Left renal pelvis (tissue), 4 donors: Measurements from ENCODE around the gene FUT6. TPM values are rescaled to one million over a fixed set of nuclear protein-coding genes. Genes with fewer than 3 reads are reported as not detected.
A peak's percentile ranks its signal among the peaks of the same experiment; 100 is the strongest.
"Not testable (repeated sequence)": the region's sequence is repeated elsewhere in the genome, so short reads cannot be mapped to it uniquely, and the experiment has no call there.

Source experiments
- DNase-seq, 4 donors: peaks; one replicate each; pipeline ENCODE4 v3.0.0-alpha.2; 2013; ENCODE audit warnings: low read depth in 4 of 4, low spot score in 3 of 4
- polyA plus RNA-seq, 4 donors: library from polyadenylated mRNA; unstranded; fragments of 120-200 nt; gene quantifications; one replicate each; pipeline ENCODE4 v1.2.1, GENCODE V29; 2013; ENCODE audit not compliant: insufficient read length in 4 of 4

FUT6 gene, protein sequence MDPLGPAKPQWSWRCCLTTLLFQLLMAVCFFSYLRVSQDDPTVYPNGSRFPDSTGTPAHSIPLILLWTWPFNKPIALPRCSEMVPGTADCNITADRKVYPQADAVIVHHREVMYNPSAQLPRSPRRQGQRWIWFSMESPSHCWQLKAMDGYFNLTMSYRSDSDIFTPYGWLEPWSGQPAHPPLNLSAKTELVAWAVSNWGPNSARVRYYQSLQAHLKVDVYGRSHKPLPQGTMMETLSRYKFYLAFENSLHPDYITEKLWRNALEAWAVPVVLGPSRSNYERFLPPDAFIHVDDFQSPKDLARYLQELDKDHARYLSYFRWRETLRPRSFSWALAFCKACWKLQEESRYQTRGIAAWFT
- polyA plus RNA-seq = 10 to 100 TPM in 2 of 4 donors, 1 to 10 TPM in 1, under 1 TPM in 1; 0.25 to 12.0 (median 8.0) TPM

DNA sequence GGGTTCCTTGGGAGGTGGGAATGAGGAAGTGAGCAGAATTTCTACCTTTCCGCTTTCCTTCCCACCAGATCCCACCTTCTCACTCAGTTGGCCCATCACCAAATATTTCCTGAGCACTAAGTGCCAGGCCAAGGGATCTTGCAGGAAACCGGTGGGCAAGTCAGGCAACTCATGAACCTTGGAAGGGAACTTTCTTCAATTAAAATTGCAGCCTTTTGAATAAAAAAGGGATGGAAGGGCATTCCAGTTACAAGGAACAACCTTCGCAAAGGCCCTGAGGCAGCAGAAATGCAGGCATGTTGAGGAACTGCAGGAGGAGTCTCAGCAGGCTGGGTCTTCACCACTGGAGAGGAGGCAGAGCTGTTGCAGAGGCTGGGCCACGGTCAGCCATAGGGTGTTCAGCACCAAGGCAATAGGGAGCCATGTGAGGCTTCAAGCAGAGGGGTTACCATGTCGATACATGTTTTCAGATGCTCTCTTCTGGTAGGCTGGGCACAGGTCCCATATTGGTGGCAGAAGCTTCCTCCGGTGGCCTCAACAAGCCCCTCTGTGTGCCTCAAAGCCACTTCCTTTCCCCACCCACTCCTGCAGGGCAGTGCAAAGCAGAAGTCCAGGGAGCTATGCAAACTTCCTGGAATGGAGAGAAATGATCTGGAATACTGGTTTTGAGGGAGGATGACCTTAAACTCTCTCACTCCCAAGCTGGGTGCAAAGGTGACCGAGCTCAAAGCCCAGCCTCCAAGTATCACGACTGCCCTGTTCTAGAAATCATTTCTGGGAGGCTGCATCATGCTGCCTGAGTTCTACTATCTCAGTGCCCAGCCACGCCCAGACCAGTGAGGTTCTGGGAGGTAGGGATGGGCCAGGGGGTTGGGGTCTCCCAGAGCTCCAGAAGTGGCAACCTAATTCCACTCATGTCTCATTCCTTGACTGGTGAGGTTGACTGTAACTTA, at the start of gene FUT6:
Gene FUT6 (minus strand): TSS at position 638 of the 953 bp plus-strand sequence. CDS start 7,135 bp downstream, outside the sequence.
- DNase-seq = no peak

DNA sequence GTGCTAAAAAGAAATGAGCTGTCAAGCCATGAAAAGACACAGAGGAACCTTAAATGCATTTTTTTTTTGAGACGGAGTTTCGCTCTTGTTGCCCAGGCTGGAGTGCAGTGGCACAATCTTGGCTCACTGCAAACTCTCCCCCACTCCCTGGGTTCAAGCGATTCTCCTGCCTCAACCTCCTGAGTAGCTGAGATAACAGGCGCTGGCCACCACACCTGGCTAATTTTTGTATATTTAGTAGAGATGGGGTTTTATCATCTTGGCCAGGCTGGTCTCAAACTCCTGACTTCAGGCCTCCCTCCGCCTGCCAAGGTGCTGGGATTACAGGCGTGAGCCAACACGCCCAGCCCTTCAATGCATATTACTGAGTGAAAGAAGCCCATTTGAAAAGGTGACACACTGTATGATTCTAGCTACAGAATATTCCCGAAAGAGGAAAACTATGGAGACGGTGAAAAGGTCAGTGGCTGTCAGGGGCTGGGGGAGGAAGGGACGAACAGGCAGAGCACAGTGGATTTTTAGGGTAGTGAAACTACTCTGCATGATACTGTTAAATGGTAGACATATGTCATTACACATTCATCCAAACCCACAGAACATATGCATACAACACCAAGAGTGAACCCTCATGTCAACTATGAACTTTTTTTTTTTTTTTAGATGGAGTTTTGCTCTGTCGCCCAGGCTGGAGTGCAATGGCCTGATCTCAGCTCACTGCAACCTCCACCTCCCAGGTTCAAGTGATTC, 44.7 kb upstream of the FUT6 start:
- DNase-seq = not testable (repeated sequence)

DNA sequence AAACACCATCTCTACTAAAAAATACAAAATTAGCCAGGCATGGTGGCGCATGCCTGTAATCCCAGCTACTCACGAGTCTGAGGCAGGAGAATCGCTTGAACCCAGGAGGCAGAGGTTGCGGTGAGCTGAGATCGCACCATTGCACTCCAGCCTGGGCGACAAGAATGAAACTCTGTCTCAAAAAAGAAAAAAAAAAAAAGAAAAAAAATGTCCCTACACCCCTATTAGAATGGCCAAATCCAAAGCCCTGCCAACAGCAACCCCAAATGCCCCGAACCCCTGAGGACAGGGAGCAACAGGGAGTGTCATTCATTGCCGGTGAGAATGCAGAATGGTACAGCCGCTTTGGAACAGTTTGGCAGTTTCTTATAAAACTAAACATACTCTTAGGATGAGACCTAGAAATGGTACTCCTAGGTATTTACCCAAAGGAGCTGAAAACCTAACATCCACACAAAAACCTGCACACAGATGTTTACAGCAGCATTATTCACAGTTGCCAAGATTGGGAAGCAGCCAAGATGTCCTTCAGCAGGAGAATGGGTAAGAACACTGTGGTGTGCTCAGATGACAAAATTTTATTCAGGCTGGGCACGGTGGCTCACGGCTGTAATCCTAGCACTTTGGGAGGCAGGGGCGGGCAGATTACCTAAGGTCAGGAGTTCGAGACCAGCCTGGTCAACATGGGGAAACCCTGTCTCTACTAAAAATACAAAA, 43.8 kb upstream of the FUT6 start:
- not testable (repeated sequence) for DNase-seq

DNA sequence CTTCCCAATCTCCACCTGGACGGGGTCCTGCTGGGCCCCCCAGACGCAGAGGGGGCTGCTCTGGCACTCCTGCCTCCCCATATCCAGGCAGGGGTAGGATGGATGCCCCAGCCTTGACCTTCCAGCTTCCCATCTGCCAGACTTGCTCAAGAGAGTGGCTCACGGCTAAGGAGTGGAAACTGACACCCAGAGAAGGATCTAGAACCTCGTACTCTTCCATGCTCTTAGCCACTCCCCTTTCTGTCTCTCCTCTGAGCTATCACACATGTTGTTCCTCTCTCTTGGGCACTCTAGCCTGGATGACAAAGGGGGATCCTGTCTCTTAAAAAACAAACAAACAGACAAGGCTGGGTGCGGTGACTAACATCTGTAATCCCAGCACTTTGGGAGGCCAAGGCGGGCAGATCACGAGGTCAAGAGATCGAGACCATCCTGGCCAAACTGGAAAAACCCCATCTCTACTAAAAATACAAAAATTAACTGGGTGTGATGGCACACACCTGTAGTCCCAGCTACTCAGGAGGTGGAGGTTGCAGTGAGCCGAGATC, 43.0 kb upstream of the FUT6 start:
- no peak for DNase-seq

DNA sequence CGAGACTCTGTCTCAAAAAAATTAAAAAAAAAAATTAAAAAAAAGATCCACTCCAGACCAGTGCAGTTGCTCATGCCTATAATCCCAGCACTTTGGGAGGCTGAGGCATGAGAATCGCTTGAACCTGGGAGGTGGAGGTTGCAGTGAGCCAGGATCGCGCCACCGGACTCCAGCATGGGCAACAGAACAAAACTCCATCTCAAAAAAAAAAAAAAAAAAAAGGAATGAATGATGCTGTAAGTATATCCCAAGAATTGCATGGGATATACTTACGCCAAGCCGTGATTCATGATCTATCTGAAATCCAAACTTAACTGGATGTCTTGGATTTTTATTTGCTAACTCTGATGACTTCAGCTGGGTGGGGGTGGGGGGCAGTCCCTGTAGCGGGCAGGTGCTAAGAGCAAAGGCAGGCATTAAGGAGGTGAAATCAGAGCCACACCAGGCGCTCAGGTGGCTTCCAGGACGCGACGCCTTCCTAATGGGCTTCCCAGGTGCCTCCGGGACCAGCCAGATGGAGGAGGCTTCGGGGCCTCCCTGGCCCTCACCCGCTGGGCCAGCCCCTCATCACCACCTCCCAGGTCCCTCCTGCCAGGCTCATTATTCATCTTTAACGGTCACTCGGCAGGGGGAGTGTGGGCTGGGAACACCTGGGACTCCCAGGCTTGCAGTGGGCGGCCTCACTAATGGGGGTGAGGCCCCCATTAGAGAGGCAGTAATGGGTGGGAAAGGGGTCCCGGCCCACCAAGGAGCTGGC, 42.2 kb upstream of the FUT6 start:
- no peak for DNase-seq

DNA sequence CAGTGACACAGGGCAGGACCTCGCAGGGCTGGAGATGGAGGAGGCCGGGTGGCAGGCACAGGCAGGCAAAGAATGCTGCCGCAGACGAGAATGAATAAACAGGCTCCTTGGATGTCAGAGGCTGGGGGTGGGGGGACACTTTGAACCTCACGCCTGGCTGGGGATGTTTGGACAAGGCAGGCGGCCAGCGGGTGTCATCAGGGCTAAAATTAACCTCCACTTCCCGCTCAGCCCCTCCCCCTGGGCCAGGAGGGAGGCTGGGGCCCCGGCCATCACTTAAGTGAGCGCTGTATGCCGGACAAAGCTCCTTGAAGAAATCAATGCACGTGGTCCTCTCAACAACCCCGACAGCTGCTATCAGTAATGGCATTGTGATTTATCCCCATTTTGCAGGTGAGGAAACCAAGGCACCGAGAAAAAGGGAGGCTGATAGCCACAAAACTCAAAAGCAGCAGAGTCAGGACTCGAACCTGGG, 41.1 kb upstream of the FUT6 start:
- peak in 1 of 4 donors; percentile 43 for DNase-seq

DNA sequence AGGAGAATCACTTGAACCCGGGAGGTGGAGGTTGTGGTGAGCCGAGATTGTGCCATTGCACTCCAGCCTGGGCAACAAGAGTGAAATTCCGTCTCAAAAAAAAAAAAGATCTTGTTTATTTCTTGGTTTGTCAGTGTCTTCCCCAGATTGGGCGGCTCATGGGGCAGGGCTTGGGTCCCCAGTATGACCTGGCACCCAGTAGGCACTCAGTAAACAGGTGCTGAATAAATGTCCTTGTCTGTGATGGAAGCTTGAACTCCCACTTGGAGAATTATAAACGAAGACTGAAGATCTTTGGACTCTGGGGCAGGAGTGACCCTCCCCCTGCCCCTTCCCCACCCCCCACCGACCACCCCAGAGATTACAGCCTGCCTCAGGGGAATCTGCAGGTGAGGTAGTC, 40.7 kb upstream of the FUT6 start:
- DNase-seq = no peak

DNA sequence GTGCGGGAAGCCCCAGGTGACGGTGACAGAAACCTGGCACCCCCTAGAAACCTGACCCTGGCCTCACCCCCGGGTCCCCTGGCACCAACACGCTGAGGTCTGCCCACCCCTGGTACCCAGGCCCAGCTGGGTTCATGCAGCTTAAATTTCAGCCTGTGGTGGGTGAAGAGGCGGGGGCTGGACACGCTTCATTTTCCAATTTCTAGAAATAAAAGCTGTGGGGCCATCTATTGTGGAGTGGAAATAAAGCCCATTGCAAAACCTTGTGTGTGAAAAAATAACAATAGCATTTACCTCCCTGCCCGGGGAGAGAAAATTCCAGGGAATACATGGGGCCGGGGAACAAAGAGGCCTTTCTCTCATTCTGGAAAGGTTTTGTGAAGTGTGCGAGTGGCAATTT, 38.4 kb upstream of the FUT6 start:
- DNase-seq = no peak

DNA sequence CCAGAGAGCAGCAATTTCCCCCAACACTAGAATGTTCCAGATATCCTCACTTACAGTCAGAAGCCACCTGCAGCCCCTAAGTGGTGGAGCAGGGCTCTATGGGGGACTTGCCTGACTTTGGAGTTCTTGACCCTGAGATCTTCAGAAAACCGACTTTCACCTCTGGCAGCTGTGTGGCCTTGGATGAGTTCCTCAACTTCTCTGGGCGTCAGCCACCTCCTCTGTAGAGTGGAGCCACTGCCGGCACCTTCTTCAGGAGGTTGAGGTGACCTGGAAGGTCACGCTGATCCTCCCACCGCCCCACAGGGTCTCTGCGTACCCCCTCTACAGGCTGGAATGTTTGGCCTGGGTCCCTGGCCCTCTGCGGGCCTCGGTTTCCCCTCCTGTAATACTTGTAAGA, 37.9 kb upstream of the FUT6 start:
- DNase-seq = no peak

DNA sequence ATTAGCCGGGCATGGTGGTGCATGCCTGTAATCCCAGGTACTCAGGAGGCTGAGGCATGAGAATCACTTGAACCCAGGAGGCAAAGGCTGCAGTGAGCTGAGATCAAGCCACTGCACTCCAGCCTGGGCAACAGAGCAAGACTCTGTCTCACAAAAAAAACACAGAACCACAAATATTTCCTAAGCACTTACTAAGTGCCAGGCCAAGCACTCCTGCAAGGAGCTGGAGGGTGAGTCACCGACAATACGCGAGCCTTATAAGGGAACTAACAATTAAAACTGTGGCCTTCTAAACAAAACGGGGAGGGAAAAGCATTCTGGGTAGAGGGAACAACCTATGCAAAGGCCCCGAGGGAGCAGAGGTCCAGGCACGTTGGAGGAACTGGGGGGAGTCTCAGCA, 35.0 kb upstream of the FUT6 start:
- DNase-seq = not testable (repeated sequence)

DNA sequence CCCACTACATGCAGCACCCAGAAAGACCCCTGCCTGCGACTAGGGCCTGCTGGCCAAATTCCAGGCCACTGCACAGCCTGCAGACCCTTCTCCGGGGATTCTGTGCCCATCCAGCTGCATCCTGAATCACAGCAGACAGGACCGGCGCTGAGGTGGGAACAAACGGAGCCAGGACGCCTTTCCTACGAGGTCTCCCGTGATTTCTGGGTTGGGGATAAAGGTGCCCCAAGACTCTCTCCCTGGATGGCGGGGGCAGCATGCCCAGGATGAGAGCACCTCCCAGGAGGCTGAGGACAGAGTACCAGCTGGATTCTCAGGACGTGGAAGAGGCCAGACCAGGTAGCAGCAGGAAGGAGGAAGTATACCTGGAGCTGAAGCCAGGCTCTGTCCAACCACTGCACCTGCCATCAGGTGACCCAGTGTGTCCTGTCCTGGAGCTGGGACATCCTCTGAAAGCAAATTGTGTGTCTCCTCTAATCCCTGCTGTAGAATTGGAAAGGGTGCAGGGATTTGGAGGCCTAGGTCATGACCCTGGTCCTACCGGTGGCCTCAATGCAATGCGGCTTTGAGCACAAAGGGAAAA, 34.2 kb upstream of the FUT6 start:
- no peak for DNase-seq

DNA sequence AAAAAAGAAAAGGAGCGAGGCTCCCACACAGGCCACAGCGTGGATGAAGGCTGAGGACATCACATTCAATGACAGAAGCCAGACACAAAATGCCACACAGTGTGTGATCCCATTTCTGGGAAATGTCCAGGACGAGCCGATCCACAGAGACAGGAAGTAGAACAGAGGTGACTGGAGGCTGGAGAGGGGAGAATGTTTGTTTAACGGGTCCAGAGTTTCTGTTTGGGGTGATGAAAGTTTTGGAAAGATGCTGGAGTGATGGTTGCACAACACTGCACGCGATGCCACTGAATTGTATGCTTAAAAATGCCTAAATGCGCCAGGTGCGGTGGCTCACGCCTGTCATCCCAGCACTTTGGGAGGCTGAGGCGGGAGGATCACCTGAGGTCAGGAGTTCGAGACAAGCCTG, 31.5 kb upstream of the FUT6 start:
- DNase-seq = no peak

DNA sequence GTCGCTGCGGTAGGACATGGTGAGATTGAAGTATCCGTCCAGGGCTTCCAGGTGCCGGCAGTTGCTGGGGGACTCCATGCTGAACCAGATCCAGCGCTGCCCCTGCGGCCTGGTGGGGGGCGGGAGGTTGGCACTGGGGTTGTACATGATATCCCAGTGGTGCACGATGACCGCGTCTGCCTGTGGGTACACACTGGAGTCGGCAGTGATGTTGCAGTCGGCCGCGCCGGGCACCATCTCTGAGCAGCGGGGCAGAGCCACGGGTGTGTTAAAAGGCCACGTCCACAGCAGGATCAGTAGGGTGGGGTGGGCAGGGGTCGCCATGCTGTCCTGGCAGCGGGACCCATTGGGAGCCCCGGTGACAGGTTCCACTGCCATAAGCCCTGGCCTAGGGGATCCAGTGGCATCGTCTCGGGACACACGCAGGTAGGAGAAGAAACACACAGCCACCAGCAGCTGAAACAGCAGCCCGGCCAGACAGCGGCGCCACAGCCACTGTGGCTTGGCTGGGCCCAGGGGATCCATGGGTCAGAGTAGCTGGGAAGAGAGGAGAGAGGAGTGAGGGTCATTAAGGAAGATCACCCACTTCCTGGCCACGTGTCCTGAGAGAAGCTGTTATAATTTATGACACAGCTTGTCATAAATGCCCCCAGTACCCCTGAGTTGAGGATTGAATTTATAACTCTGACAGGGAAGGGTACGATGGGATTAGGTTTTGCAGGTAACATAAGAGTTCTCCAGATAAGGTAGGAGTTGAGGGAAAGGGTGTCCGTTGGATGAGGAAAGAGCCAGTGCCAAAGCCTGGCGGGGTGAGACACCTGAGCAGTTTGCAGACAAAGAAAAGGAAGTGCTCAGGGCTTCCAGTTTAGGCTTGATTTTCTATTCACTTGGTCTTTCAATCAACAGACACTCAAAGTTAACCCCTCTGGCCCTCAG, 28.0 kb upstream of the FUT6 start:
- DNase-seq = no peak

DNA sequence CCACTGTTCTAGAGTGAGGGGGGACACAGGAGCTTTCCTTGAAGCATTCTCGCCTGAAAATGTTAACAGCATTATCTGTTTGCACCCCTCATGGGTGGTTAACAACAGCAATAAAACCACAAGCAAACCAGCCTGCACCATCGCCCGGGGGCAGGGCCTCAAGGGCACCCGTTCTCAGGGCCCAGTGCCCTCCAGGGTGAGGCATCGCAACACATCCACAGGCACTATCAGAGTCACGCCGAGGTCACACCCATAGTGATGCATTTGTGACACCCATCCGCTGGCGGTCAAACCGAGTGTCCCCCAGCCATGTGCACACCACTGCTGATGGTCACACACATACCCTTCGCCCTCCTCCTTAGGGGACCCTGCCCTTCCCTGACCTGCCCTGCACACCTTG, 26.3 kb upstream of the FUT6 start:
- DNase-seq = no peak

DNA sequence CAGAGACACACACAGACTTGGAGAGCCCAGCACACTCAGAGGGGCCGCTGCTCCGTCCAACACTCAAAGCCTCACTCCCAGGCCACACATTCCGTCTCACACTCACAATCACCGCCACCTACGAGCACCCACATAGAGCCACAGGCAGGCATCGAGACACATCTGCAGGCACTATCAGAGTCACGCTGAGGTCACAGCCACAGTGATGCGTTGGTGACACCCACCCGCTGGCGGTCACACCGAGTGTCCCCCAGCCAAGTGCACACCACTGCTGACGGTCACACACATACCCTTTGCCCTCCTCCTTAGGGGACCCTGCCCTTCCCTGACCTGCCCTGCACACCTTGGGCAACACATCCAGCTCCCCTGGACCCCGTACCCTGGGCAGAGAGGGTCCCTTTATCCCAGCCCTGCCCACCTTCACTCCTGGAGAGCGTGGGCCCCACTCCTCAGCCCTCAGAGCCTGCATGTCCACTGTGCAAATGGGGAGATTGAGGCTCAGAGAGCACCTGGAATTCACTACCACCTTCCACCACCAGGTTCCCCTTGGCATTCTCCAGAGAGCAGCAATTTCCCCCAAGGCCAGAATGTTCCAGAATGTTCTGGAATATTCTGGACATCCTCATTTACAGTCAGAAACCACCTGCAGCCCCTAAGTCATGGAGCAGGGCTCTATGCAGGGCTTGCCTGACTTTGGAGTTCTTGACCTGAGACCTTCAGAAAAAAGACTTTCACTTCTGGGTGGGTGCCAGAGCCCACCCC, 25.4 kb upstream of the FUT6 start:
- DNase-seq = no peak

DNA sequence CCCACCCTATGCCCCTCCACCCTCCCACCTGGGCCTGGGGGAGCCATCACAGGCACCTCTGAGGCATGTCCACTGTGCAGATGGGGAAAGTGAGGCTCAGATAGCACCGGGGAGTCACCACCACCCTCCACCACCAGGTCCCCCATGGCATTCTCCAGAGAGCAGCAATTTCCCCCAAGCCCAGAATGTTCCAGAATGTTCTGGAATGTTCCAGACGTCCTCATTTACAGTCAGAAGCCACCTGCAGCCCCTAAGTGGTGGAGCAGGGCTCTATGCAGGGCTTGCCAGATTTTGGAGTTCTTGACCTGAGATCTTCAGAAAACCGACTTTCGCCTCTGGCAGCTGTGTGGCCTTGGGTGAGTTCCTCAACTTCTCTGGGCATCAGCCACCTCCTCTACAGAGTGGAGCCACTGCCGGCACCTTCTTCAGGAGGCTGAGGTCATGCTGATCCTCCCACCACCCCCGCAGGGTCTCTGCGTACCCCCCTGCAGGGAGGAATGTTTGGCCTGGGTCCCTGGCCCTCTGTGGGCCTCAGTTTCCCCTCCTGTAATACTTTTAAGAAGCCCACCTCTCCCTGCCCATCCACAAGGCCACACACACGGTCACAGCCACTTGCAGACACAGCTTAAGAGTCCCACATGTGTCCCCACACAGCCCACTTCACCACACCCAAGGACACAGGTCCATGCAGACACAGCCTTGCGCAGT, 24.7 kb upstream of the FUT6 start:
- DNase-seq = no peak
